HCT116 (cell line): ENCODE data around the gene ELAPOR2. TPM values are rescaled to one million over a fixed set of nuclear protein-coding genes. Genes with fewer than 3 reads are reported as not detected.

Experiments
- ATAC-seq: fragments of 200-7000 bp; cut with Tn5 transposase; 2 replicates; pipeline ENCODE4 v1.9.1; 2020; ENCODE audit warnings: mild to moderate bottlenecking, moderate library complexity
- BruUV-seq: library from RNA; stranded (reverse); fragments of 400-500 nt; replicated peaks from 2 replicates; lab custom pipeline; 2021; lab: Mats Ljungman, UMichigan
- CTCF ChIA-PET: fragments of 300-600 bp; sonication (Branson Sonifier 250); formaldehyde crosslinking; loops from one replicate; lab custom pipeline; 2021; ENCODE audit warnings: antibody characterized with exemption; lab: Charles Lee
- POLR2A ChIA-PET: fragments of 300-600, 350-600 bp; sonication (Branson Sonifier 250); formaldehyde crosslinking; loops from one replicate; lab custom pipeline; 2021; ENCODE audit warnings: antibody characterized with exemption; lab: Charles Lee
- RAD21 ChIA-PET, 2 experiments: fragments of 300-600 bp; sonication (Branson Sonifier 250); formaldehyde crosslinking; loops; one replicate each; lab custom pipeline; 2023; ENCODE audit warnings: low total read pairs in 2 of 2; ENCODE audit not compliant: uncharacterized antibody in 2 of 2, unreplicated experiment in 2 of 2, low non-redundant PET in 1 of 2; lab: Charles Lee
- DNase-seq: peaks from one replicate; pipeline ENCODE4 v3.0.0-alpha.2; 2010; ENCODE audit warnings: low read depth, low spot score
- H2AFZ ChIP-seq: fragments of 200-600 bp; shearing (Covaris generic), sonication (generic); 2 replicates; pipeline ENCODE4 v1.6.1; 2017; ENCODE audit warnings: low read depth, mixed run types, mixed read lengths, antibody characterized with exemption, low read length; ENCODE audit not compliant: poor library complexity, severe bottlenecking
- H3K27ac ChIP-seq: 2 replicates; pipeline ENCODE4 v1.5.1; 2012; ENCODE audit warnings: low read depth, low read length
- H3K27me3 ChIP-seq: fragments of 200-600 bp; sonication (generic); 2 replicates; pipeline ENCODE4 v1.6.1; 2016; ENCODE audit warnings: mixed run types, low read length, mixed read lengths; ENCODE audit not compliant: insufficient read depth
- H3K36me3 ChIP-seq, 2 experiments: fragments of 200-500 bp in 1 of 2; fragments of 200-600 bp in 1 of 2; sonication (Bioruptor generic) in 1 of 2; sonication (generic) in 1 of 2; 2 replicates each; pipeline versions ENCODE4 v1.5.1 to v1.6.1; 2014 to 2016; ENCODE audit warnings: low read length in 2 of 2, inconsistent platforms in 1 of 2, mixed read lengths in 1 of 2, mixed run types in 1 of 2; ENCODE audit not compliant: insufficient read depth in 2 of 2, control insufficient read depth in 1 of 2
- H3K4me1 ChIP-seq, 2 experiments: fragments of 200-600 bp in 1 of 2; sonication (generic) in 1 of 2; 2 replicates each; pipeline versions ENCODE4 v1.5.1 to v1.6.1; 2012 to 2017; ENCODE audit warnings: low read length in 2 of 2, inconsistent platforms in 1 of 2, mild to moderate bottlenecking in 1 of 2, mixed read lengths in 1 of 2, mixed run types in 1 of 2, moderate library complexity in 1 of 2; ENCODE audit not compliant: insufficient read depth in 2 of 2, control insufficient read depth in 1 of 2
- H3K4me2 ChIP-seq: fragments of 200-600 bp; sonication (generic); 2 replicates; pipeline ENCODE4 v1.6.1; 2017; ENCODE audit warnings: mixed run types, low read length, mixed read lengths
- H3K4me3 ChIP-seq, 2 experiments: fragments of 200-600 bp in 1 of 2; sonication (generic) in 1 of 2; replicated peaks in 1 of 2; 2 replicates each; pipeline ENCODE4 v1.5.1; 2011 to 2016; ENCODE audit warnings: low read length in 2 of 2, control low read depth in 1 of 2, low read depth in 1 of 2, mild to moderate bottlenecking in 1 of 2, mixed read lengths in 1 of 2, mixed run types in 1 of 2
- H3K79me2 ChIP-seq: fragments of 200-600 bp; sonication (generic); 2 replicates; pipeline ENCODE4 v1.6.1; 2017; ENCODE audit warnings: mild to moderate bottlenecking, mixed run types, low read length, moderate library complexity, mixed read lengths; ENCODE audit not compliant: insufficient read depth
- H3K9ac ChIP-seq: fragments of 200-600 bp; sonication (generic); 2 replicates; pipeline ENCODE4 v1.6.1; 2016; ENCODE audit warnings: low read length, mixed read lengths
- H3K9me2 ChIP-seq: fragments of 200-600 bp; sonication (generic), shearing (Covaris generic); 2 replicates; pipeline ENCODE4 v1.6.1; 2017; ENCODE audit warnings: mixed run types, mild to moderate bottlenecking, moderate library complexity; ENCODE audit not compliant: insufficient read depth
- H3K9me3 ChIP-seq, 2 experiments: fragments of 200-500 bp in 1 of 2; fragments of 200-600 bp in 1 of 2; sonication (Bioruptor generic) in 1 of 2; sonication (generic) in 1 of 2; 2 replicates each; pipeline ENCODE4 v1.6.1; 2014 to 2017; ENCODE audit warnings: low read length in 2 of 2, mixed read lengths in 2 of 2, inconsistent platforms in 1 of 2, low read depth in 1 of 2, mild to moderate bottlenecking in 1 of 2, mixed run types in 1 of 2, moderate library complexity in 1 of 2; ENCODE audit not compliant: control insufficient read depth in 1 of 2, insufficient read depth in 1 of 2
- H4K20me1 ChIP-seq: fragments of 200-600 bp; sonication (generic), shearing (Covaris generic); 2 replicates; pipeline ENCODE4 v1.6.1; 2017; ENCODE audit warnings: mixed run types, mild to moderate bottlenecking, moderate library complexity; ENCODE audit not compliant: insufficient read depth
- CEBPB ChIP-seq: IDR thresholded peaks from 2 replicates; pipeline ENCODE4 v1.6.1; 2012; ENCODE audit warnings: low read depth
- CTCF ChIP-seq, 3 experiments: fragments of 200-600 bp in 1 of 3; sonication (generic) in 1 of 3; IDR thresholded peaks in 2 of 3; conservative IDR thresholded peaks in 1 of 3; 2 replicates each; pipeline ENCODE4 v1.5.1; 2012 to 2017; ENCODE audit warnings: low read depth in 2 of 3, low read length in 2 of 3, antibody characterized with exemption in 1 of 3, borderline replicate concordance in 1 of 3, control low read depth in 1 of 3, mild to moderate bottlenecking in 1 of 3, mixed read lengths in 1 of 3, mixed run types in 1 of 3, moderate library complexity in 1 of 3; ENCODE audit not compliant: insufficient read depth in 1 of 3
- EGR1 ChIP-seq: IDR thresholded peaks from 2 replicates; pipeline ENCODE4 v1.6.1; 2012; ENCODE audit warnings: low read depth
- JUND ChIP-seq: IDR thresholded peaks from 2 replicates; pipeline ENCODE4 v1.6.1; 2012
- POLR2A ChIP-seq: IDR thresholded peaks from 2 replicates; pipeline ENCODE4 v1.7.0; 2011; ENCODE audit warnings: borderline replicate concordance; ENCODE audit not compliant: insufficient read depth, insufficient read length; ENCODE audit errors: extremely low read depth
- REST ChIP-seq: IDR thresholded peaks from 2 replicates; pipeline ENCODE4 v1.6.1; 2012; ENCODE audit warnings: low read depth
- SRF ChIP-seq: IDR thresholded peaks from 2 replicates; pipeline ENCODE4 v1.6.1; 2012; ENCODE audit warnings: low read depth
- TCF7L2 ChIP-seq: IDR thresholded peaks from 2 replicates; pipeline ENCODE4 v1.7.0; 2011; ENCODE audit warnings: borderline replicate concordance, inconsistent platforms; ENCODE audit not compliant: insufficient read depth, insufficient read length; ENCODE audit errors: extremely low read depth
- intact Hi-C: fragments of 100-400 bp; cut with micrococcal nuclease; formaldehyde crosslinking; loops from 2 replicates; pipeline ENCODE4 v1.10.0; 2022
- total RNA-seq: library from RNA; stranded (reverse); gene quantifications from one replicate; pipeline ENCODE4 v1.2.1, GENCODE V29; 2021; ENCODE audit not compliant: unreplicated experiment

ELAPOR2 gene
- total RNA-seq, 1 experiment from 2014 or later, result 26.0 TPM

GRCh38 chr7:87105401-87105800 is 45.9 kb upstream of the ELAPOR2 start:
- H3K4me1 ChIP-seq, result no peaks in the 10 kb centered on the region; a peak in 1 of 4 replicates
- no peak for DNase-seq
- no peak for TF ChIP-seq SRF
- TF ChIP-seq EGR1, result no peak
- TF ChIP-seq REST, result no peak
- no peak for TF ChIP-seq CTCF (IDR thresholded peaks at IDR 0.05 in 2 of 3, conservative IDR thresholded peaks at IDR 0.05 in 1 of 3; ENCODE audit: borderline replicate concordance in 1 of 3, insufficient read depth in 1 of 3, low read depth in 2 of 3, low read length in 2 of 3)
- TF ChIP-seq JUND, result no peak
- TF ChIP-seq TCF7L2, result no peak
- TF ChIP-seq POLR2A, result no peak
- no peak for TF ChIP-seq CEBPB
- TF ChIP-seq, all 23 proteins: peak for 0
- H3K4me2 ChIP-seq, result no peak overlapping the region
- no peaks in the 10 kb centered on the region for H4K20me1 ChIP-seq
- H3K36me3 ChIP-seq, result no peaks in the 10 kb centered on the region
- H3K4me3 ChIP-seq, result no peak overlapping the region
- no peak overlapping the region for H3K27ac ChIP-seq
- ChIA-PET RAD21 (no interaction called here), CTCF (no interaction called here), POLR2A (no interaction called here)
- no peaks in the 10 kb centered on the region for H3K27me3 ChIP-seq
- H2AFZ ChIP-seq, result no peak overlapping the region
- no TSS peak for BruUV-seq
- H3K79me2 ChIP-seq, result no peaks in the 10 kb centered on the region
- H3K9me2 ChIP-seq, result no peaks in the 10 kb centered on the region
- no peak overlapping the region for H3K9ac ChIP-seq
- H3K9me3 ChIP-seq, result no peaks in the 10 kb centered on the region
- intact Hi-C loops, result no loop called here
- no peak for ATAC-seq
